WTC11 (cell line): Measurements from ENCODE around the gene WDR26. TPM values are rescaled to one million over a fixed set of nuclear protein-coding genes. Genes with fewer than 3 reads are reported as not detected.

Experiments used
- ATAC-seq: fragments of 200-7000 bp; cut with Tn5 transposase; 2 replicates; pipeline ENCODE4 v1.10.0; 2021; ENCODE audit warnings: mild to moderate bottlenecking, moderate library complexity
- CTCF ChIA-PET: fragments of 300-600 bp; sonication (Branson Sonifier 250); formaldehyde crosslinking; loops from one replicate; lab custom pipeline; 2021; ENCODE audit warnings: antibody characterized with exemption; lab: Charles Lee
- POLR2A ChIA-PET: fragments of 350-600 bp; sonication (Branson Sonifier 250); formaldehyde crosslinking; loops from one replicate; lab custom pipeline; 2021; ENCODE audit warnings: antibody characterized with exemption; lab: Charles Lee
- DNase-seq: peaks from one replicate; pipeline ENCODE4 v3.0.0; 2021; ENCODE audit warnings: low spot score
- H3K27ac Mint-ChIP-seq: 2 replicates; pipeline ENCODE4 v1.8.0; 2021; ENCODE audit warnings: mixed read lengths
- H3K27me3 Mint-ChIP-seq: 2 replicates; pipeline ENCODE4 v1.8.0; 2021; ENCODE audit warnings: low read depth, mild to moderate bottlenecking, moderate library complexity, mixed read lengths
- H3K36me3 Mint-ChIP-seq: 2 replicates; pipeline ENCODE4 v1.8.0; 2021; ENCODE audit warnings: mixed read lengths
- H3K4me1 Mint-ChIP-seq: 2 replicates; pipeline ENCODE4 v1.8.0; 2022; ENCODE audit warnings: mixed read lengths
- H3K4me3 Mint-ChIP-seq: 2 replicates; pipeline ENCODE4 v1.8.0; 2021; ENCODE audit warnings: mild to moderate bottlenecking, moderate library complexity, mixed read lengths
- H3K9me3 Mint-ChIP-seq: 2 replicates; pipeline ENCODE4 v1.8.0; 2021; ENCODE audit warnings: mixed read lengths
- ATF1 ChIP-seq: sonication (generic); formaldehyde crosslinking; IDR thresholded peaks from 2 replicates; pipeline ENCODE4 v1.8.1; 2023; ENCODE audit warnings: mild to moderate bottlenecking, moderate library complexity, missing genetic modification reagents
- ATF6 ChIP-seq: sonication (generic); formaldehyde crosslinking; IDR thresholded peaks from 2 replicates; pipeline ENCODE4 v1.8.1; 2023; ENCODE audit warnings: mild to moderate bottlenecking, missing genetic modification reagents
- CREM ChIP-seq: sonication (generic); formaldehyde crosslinking; IDR thresholded peaks from 2 replicates; pipeline ENCODE4 v1.8.1; 2022; ENCODE audit warnings: mild to moderate bottlenecking, missing genetic modification reagents, moderate library complexity
- CTCF ChIP-seq: fragments of 200-600 bp; IDR thresholded peaks from 2 replicates; pipeline ENCODE4 v1.8.0; 2022; ENCODE audit warnings: antibody characterized with exemption
- E2F1 ChIP-seq: sonication (generic); formaldehyde crosslinking; IDR thresholded peaks from 2 replicates; pipeline ENCODE4 v1.8.0; 2022; ENCODE audit warnings: mild to moderate bottlenecking, missing genetic modification reagents
- ELF4 ChIP-seq: sonication (generic); formaldehyde crosslinking; IDR thresholded peaks from 2 replicates; pipeline ENCODE4 v1.8.1; 2022; ENCODE audit warnings: low read depth, mild to moderate bottlenecking, moderate library complexity, missing genetic modification reagents
- IRF2 ChIP-seq: sonication (generic); formaldehyde crosslinking; IDR thresholded peaks from 2 replicates; pipeline ENCODE4 v1.8.0; 2022; ENCODE audit warnings: low read depth, missing genetic modification reagents, borderline replicate concordance
- MYBL2 ChIP-seq: sonication (generic); formaldehyde crosslinking; IDR thresholded peaks from 2 replicates; pipeline ENCODE4 v1.8.1; 2023; ENCODE audit warnings: mild to moderate bottlenecking, moderate library complexity, missing genetic modification reagents
- NFYB ChIP-seq: sonication (generic); formaldehyde crosslinking; conservative IDR thresholded peaks from 2 replicates; pipeline ENCODE4 v1.8.0; 2022; ENCODE audit warnings: low read depth, missing genetic modification reagents
- SMAD3 ChIP-seq: sonication (generic); formaldehyde crosslinking; IDR thresholded peaks from 2 replicates; pipeline ENCODE4 v1.8.0; 2022; ENCODE audit warnings: missing genetic modification reagents, mild to moderate bottlenecking, borderline replicate concordance
- SP1 ChIP-seq: sonication (generic); formaldehyde crosslinking; conservative IDR thresholded peaks from 2 replicates; pipeline ENCODE4 v1.8.1; 2022; ENCODE audit warnings: missing genetic modification reagents
- TEAD1 ChIP-seq: sonication (generic); formaldehyde crosslinking; IDR thresholded peaks from 2 replicates; pipeline ENCODE4 v1.8.0; 2022; ENCODE audit warnings: mild to moderate bottlenecking, missing genetic modification reagents
- ZNF396 ChIP-seq: fragments of 250-450 bp; sonication (Bioruptor Pico); IDR thresholded peaks from 2 replicates; pipeline ENCODE4 v1.8.0; 2021; ENCODE audit warnings: mild to moderate bottlenecking, moderate library complexity, borderline replicate concordance
- ZNF416 ChIP-seq: fragments of 250-450 bp; sonication (Bioruptor Pico); IDR thresholded peaks from 2 replicates; pipeline ENCODE4 v1.9.0; 2021; ENCODE audit warnings: mild to moderate bottlenecking, inconsistent platforms
- ZNF425 ChIP-seq: fragments of 250-450 bp; sonication (Bioruptor Pico); conservative IDR thresholded peaks from 2 replicates; pipeline ENCODE4 v1.9.0; 2021; ENCODE audit warnings: mild to moderate bottlenecking
- ZNF671 ChIP-seq: fragments of 250-450 bp; sonication (Bioruptor Pico); IDR thresholded peaks from 2 replicates; pipeline ENCODE4 v1.8.0; 2021; ENCODE audit warnings: mild to moderate bottlenecking
- total RNA-seq: library from RNA; stranded (reverse); gene quantifications from 3 replicates; pipeline ENCODE4 v1.2.3, GENCODE V29; 2021
- TF ChIP-seq, protein P1 (sequence below): sonication (generic); formaldehyde crosslinking; IDR thresholded peaks from 2 replicates; pipeline ENCODE4 v1.8.1; 2022; ENCODE audit warnings: low read depth, missing genetic modification reagents, borderline replicate concordance

The WDR26 gene
- total RNA-seq, 1 experiment from 2014 or later: 66.1 TPM

GRCh38 chr1:224466154-224466553 lies 31.6 kb upstream of the WDR26 start:
- H3K9me3 Mint-ChIP-seq: peaks cover 15% of the 10 kb centered on the region
- peaks cover 4% of the 10 kb centered on the region; the same call in 1 of the 2 replicates for H3K36me3 Mint-ChIP-seq
- no peaks in the 10 kb centered on the region for H3K27me3 Mint-ChIP-seq
- no peak overlapping the region for H3K27ac Mint-ChIP-seq
- no peak for ATAC-seq
- TF ChIP-seq ZNF671 (CRISPR knock-in tag) (no peak), SMAD3 (CRISPR knock-in tag) (no peak), CREM (CRISPR knock-in tag) (no peak), E2F1 (CRISPR knock-in tag) (no peak), TEAD1 (CRISPR knock-in tag) (no peak), ELF4 (CRISPR knock-in tag) (no peak), IRF2 (CRISPR knock-in tag) (no peak), ATF6 (no peak), ZNF425 (no peak), ZNF416 (CRISPR knock-in tag) (no peak), NFYB (CRISPR knock-in tag) (no peak)
- TF ChIP-seq, protein P1, sequence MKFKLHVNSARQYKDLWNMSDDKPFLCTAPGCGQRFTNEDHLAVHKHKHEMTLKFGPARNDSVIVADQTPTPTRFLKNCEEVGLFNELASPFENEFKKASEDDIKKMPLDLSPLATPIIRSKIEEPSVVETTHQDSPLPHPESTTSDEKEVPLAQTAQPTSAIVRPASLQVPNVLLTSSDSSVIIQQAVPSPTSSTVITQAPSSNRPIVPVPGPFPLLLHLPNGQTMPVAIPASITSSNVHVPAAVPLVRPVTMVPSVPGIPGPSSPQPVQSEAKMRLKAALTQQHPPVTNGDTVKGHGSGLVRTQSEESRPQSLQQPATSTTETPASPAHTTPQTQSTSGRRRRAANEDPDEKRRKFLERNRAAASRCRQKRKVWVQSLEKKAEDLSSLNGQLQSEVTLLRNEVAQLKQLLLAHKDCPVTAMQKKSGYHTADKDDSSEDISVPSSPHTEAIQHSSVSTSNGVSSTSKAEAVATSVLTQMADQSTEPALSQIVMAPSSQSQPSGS (CRISPR knock-in tag): no peak
- POLR2A ChIA-PET: no interaction called here
- CTCF ChIA-PET: interaction anchor here (1.2 kb wide), 1 partner anchor 9 kb away, joined by 5 read pairs; no protein-coding TSS in a partner anchor
- DNase-seq: no peak
- no peak overlapping the region for H3K4me3 Mint-ChIP-seq
- H3K4me1 Mint-ChIP-seq: 0 out of 2 replicates have a peak, but pooled peaks cover 5% of the 10 kb centered on the region

GRCh38 chr1:224459966-224460365 lies 25.4 kb upstream of the WDR26 start:
- Mint-ChIP-seq H3K27me3 (no peaks in the 10 kb centered on the region), H3K4me1 (peaks cover 11% of the 10 kb centered on the region), H3K36me3 (no peaks in the 10 kb centered on the region), H3K27ac (no peak overlapping the region), H3K9me3 (peaks cover 4% of the 10 kb centered on the region; the same call in 1 of the 2 replicates), H3K4me3 (no peak overlapping the region)
- no peak for ATAC-seq
- no peak for DNase-seq
- TF ChIP-seq ZNF396 (CRISPR knock-in tag): no peak
- no peak for TF ChIP-seq ELF4 (CRISPR knock-in tag)
- TF ChIP-seq SP1: no peak
- no peak for TF ChIP-seq CTCF
- no peak for TF ChIP-seq MYBL2 (CRISPR knock-in tag)
- TF ChIP-seq ATF1 (CRISPR knock-in tag): no peak
- POLR2A ChIA-PET: no interaction called here
- CTCF ChIA-PET: interaction anchor here (0.8 to 1.7 kb wide), 3 partner anchors 9 to 21 kb away, joined by 3 read pairs; no protein-coding TSS in a partner anchor
